Measurements from ENCODE around the gene ADAM11.

GRCh38 chr17:44749980-44750318, 8.8 kb upstream of the ADAM11 start:
- TF ChIP-seq CTCF (conservative IDR thresholded peaks at IDR 0.05; ENCODE audit: low read depth, low read length) (no peak), CEBPB (IDR thresholded peaks at IDR 0.05; ENCODE audit: low read depth, low read length) (no peak), USF2 (IDR thresholded peaks at IDR 0.05; ENCODE audit: low read depth, low read length) (no peak), RAD21 (IDR thresholded peaks at IDR 0.05; ENCODE audit: low read length) (no peak), POLR2A (IDR thresholded peaks at IDR 0.05; ENCODE audit: low read depth, low read length) (no peak), MXI1 (IDR thresholded peaks at IDR 0.05; ENCODE audit: borderline replicate concordance, low read depth, low read length) (no peak), BHLHE40 (IDR thresholded peaks at IDR 0.05; ENCODE audit: low read depth, low read length) (no peak), ELK1 (IDR thresholded peaks at IDR 0.05; ENCODE audit: borderline replicate concordance, low read depth, low read length) (no peak), CHD1 (IDR thresholded peaks at IDR 0.05; ENCODE audit: low read depth, low read length) (no peak)

All from IMR-90 (cell line).